ENCODE measurements around the gene FAM236B. TPM values are rescaled to one million over a fixed set of nuclear protein-coding genes. Genes with fewer than 3 reads are reported as not detected.
"Not testable (repeated sequence)": the region's sequence is repeated elsewhere in the genome, so short reads cannot be mapped to it uniquely, and the experiment has no call there.

The FAM236B gene
- total RNA-seq, result not detected

- ATAC-seq; intact Hi-C loops (cut with DNase I); DNase-seq (ENCODE audit: low spot score): not testable (repeated sequence)
Measured at GRCh38 chrX:72782560-72782959, at the start of gene FAM236B. FAM236B (minus strand) TSS chrX:72782660; CDS start chrX:72782560, 100 bp downstream.

DNA sequence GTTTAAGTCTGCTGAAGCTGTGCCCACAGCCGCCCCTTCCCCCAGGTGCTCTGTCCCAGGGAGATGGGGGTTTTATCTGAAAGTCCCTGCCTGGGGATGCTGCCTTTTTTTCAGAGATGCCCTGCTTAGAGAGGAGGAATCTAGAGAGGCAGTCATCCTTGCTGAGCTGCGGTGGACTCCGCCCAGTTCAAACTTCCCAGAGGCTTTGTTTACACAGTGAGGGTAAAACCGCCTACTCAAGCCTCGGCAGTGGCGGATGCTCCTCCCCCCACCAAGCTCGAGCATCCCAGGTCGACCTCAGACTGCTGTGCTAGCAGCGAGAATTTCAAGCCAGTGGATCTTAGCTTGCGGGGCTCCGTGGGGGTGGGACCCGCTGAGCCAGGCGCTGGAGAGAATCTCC is 48.2 kb upstream of the FAM236B start:
- intact Hi-C loops (cut with DNase I); ATAC-seq; DNase-seq (ENCODE audit: low spot score): not testable (repeated sequence)

DNA sequence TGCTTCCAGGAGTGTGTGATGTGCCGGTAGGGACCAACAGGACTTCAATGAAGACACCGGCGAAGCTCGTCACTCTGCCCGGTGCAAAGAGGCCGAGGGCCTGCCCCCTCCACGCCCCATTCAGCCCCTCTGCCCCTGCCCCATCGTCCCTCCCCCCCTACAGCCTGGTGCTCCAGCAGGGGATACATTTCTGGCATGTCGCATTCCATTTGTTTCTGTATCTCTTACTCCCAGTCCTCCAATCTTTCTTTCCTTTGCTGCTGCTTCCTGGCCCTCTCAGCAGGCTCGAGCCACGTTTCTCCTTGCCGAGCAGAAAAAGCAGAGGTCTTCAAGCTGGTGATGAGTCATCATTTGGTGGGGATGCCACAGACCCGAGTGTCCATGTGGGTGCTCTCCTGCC is 25.6 kb upstream of the FAM236B start, which contains the start of gene FAM236D:
FAM236D (minus strand) TSS at position 101 of the 400 bp plus-strand sequence; CDS start at position 1, 100 bp downstream.
- DNase-seq (ENCODE audit: low spot score); ATAC-seq; intact Hi-C loops (cut with DNase I): not testable (repeated sequence)

DNA sequence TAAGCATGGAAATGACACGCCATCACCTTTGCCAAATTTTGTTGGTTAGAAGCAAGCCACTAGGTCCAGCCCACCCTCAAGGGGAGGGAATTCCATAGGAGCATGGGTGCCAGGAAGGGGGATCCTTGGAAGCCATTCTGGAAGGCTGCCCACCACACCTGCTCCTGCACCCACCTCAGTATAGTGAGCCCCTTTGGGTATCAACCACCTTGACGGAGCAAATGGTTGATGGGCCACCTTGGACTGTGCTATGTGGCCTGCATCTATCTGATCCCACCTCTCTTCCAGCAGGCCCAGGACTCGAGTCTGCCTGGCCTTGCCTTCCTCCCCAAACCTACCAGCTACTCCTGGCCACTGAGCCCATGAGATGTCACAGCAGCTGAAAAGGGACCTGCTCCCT is 7.9 kb upstream of the FAM236B start:
- DNase-seq (ENCODE audit: low spot score); intact Hi-C loops (cut with DNase I); ATAC-seq: not testable (repeated sequence)

DNA sequence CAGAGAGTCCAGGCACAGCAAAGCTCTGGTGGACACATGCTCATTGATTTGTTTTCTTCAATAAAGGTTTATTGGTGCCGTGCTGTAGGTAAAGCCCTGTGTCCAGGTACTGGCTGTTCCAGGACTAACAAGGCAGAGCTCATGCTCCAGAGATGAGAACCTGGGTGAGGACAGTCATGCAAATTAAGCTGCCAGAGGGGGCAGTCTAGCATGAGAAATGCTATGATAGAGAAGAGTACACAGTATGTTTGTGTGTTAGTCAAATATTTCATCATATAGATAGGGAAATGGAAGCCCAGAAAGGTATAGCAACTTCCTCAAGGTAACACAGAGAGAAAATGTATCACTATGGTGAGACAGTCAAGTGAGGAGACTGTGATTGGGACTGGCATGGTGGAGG is 5.7 kb upstream of the FAM236B start:
- intact Hi-C loops (cut with DNase I); DNase-seq (ENCODE audit: low spot score); ATAC-seq: not testable (repeated sequence)

GRCh38 chrX:72783964-72784363 is 1.5 kb upstream of the FAM236B start:
- DNase-seq (ENCODE audit: low spot score); intact Hi-C loops (cut with DNase I); ATAC-seq: not testable (repeated sequence)

DNA sequence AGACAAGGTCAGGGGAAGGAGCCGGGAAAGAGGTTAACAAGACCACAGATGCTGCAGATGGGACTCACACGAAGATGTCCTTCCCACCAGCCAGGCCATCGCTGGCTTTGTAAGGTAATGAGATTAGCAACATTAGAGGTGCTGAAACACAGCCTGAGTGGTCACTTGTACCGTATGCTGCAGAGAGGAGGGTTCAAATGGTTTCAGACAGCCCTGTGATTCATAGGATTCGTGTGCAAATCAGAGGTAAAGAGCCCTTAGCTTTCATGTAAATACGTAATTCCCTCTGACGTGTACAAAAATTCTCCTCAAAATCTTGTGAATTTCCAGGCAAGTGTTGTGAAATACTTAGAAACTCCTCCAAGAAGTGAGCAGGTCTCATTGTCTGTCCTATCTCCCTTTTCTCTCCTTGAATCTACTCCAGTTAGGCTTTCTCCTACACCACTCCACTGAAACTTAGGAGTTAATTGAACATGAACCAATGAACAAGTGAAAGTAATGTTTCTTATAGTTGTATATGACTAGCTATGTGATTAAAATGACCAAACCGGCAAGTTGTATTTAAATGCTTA is 991 bp upstream of the FAM236B start:
- ATAC-seq; intact Hi-C loops (cut with DNase I); DNase-seq (ENCODE audit: low spot score): not testable (repeated sequence)

GRCh38 chrX:72778146-72778545 is 4.3 kb downstream of the FAM236B start:
- DNase-seq (ENCODE audit: low spot score); ATAC-seq; intact Hi-C loops (cut with DNase I): not testable (repeated sequence)

DNA sequence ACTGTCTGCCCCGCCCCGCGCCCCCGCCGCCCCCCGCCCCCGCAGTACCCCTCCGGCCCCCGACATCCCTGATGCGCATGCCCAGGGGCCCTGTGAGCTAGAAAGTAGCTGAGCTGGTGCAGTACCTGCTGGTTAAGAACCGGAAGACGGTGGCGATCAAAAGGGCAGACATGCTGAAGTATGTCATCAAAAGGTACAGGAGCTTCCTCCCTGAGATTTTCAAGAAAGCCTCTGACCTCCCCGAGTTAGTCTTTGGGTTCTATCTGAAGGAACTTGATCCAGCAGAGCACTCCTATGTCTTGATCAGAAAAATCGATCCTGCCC is 5.0 kb downstream of the FAM236B start:
- DNase-seq (ENCODE audit: low spot score); intact Hi-C loops (cut with DNase I); ATAC-seq: not testable (repeated sequence)

DNA sequence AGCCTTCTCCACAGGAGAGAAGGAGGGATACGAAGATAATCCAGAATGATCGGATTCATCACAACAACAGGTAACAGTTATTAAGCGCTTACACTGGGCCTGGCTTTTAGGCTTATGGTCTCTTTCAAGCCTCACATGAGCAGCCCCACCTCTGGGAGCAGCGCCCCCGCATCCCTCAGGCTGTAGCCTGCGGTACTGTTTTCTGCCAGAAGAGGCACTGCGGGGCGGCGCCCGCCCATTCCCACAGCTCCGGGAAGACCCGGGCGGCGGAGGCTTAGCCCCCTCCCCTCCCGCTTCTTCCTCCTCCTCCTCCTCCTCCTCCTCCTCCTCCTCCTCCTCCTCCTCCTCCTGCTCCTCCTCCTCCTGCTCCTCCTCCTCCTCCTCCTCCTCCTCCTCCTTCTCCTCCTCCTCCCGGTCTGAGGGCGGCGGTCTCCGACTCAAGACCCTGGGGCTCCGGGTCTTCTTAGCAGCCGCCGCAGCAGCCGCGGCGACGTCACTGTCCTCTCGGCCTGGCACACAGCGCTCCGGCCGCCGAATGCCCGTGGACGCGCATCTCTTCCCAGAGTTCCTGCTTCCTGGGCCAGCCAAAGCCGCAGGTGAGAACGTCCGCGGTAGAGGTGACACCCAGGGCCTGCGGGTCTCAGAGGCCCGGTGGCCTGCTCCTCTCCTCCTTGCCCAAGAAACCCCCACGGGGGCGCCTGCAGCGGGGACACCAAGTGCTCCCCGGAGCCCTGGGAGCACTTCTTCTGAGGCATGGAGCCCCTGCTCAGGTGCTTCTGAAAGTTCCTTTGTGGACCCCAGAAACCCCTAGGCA is 5.6 kb downstream of the FAM236B start, which contains the start of gene DMRTC1B:
DMRTC1B (plus strand) TSS at position 238 of the 814 bp plus-strand sequence. CDS start 68,246 bp downstream, outside the sequence.
- DNase-seq (ENCODE audit: low spot score); intact Hi-C loops (cut with DNase I): not testable (repeated sequence)
- peak; percentile 84 for ATAC-seq

- ATAC-seq; intact Hi-C loops (cut with DNase I); DNase-seq (ENCODE audit: low spot score): not testable (repeated sequence)
Measured at GRCh38 chrX:72760454-72760853, 22.0 kb downstream of the FAM236B start.

- intact Hi-C loops (cut with DNase I); ATAC-seq; DNase-seq (ENCODE audit: low spot score): not testable (repeated sequence)
Measured at GRCh38 chrX:72748545-72748944, 33.9 kb downstream of the FAM236B start.

- ATAC-seq; DNase-seq (ENCODE audit: low spot score); intact Hi-C loops (cut with DNase I): not testable (repeated sequence)
Measured at GRCh38 chrX:72745546-72745945, 36.9 kb downstream of the FAM236B start.

- DNase-seq (ENCODE audit: low spot score) (no peak), ATAC-seq (no peak)
- intact Hi-C loops (cut with DNase I), result no loop called here
Measured at GRCh38 chrX:72735561-72735960, 46.9 kb downstream of the FAM236B start.

GRCh38 chrX:72733636-72734035 is 48.8 kb downstream of the FAM236B start:
- DNase-seq (ENCODE audit: low spot score); intact Hi-C loops (cut with DNase I); ATAC-seq: not testable (repeated sequence)

Other genes starting within 250 kb of the FAM236B start
- gene HDAC8, start 209.8 kb downstream of the FAM236B start, total RNA-seq, result 39.4 TPM
- gene PHKA1, start 68.4 kb downstream of the FAM236B start, total RNA-seq, result 2.8 TPM
- gene DMRTC1B, start 5.8 kb downstream of the FAM236B start, total RNA-seq, result 0.45 TPM
- gene FAM236D, start 25.6 kb upstream of the FAM236B start, total RNA-seq, result not detected
- not detected for gene FAM236C, start 130.0 kb upstream of the FAM236B start, total RNA-seq
- gene FAM236A, start 155.5 kb upstream of the FAM236B start, total RNA-seq, result not detected
- not detected for gene DMRTC1, start 161.2 kb upstream of the FAM236B start, total RNA-seq
- not detected for gene PABPC1L2B, start 220.3 kb upstream of the FAM236B start, total RNA-seq